Thymus (tissue), 11 donors: ENCODE measurements around the gene FUT6. TPM values are rescaled to one million over a fixed set of nuclear protein-coding genes. Genes with fewer than 3 reads are reported as not detected.

Experiments
- DNase-seq, 9 donors: peaks; one replicate each; pipeline ENCODE4 v3.0.0-alpha.2; 2013; ENCODE audit warnings: low spot score in 9 of 9, low read depth in 6 of 9, missing footprints in 1 of 9
- H3K27ac ChIP-seq, 2 donors: one replicate each; pipeline ENCODE4 v1.5.1; 2013; ENCODE audit warnings: control low read depth in 1 of 2, low read depth in 1 of 2, low read length in 1 of 2, mild to moderate bottlenecking in 1 of 2, moderate library complexity in 1 of 2
- H3K27me3 ChIP-seq, 2 donors: one replicate each; pipeline ENCODE4 v1.5.1; 2013; ENCODE audit warnings: low read length in 1 of 2; ENCODE audit not compliant: control insufficient read depth in 2 of 2, insufficient read depth in 1 of 2
- H3K36me3 ChIP-seq, 2 donors: one replicate each; pipeline ENCODE4 v1.5.1; 2013; ENCODE audit warnings: low read length in 1 of 2, mild to moderate bottlenecking in 1 of 2, moderate library complexity in 1 of 2; ENCODE audit not compliant: control insufficient read depth in 2 of 2, insufficient read depth in 2 of 2
- H3K4me1 ChIP-seq, 2 donors: one replicate each; pipeline ENCODE4 v1.5.1; 2013; ENCODE audit warnings: low read length in 2 of 2; ENCODE audit not compliant: control insufficient read depth in 2 of 2, insufficient read depth in 2 of 2
- H3K4me3 ChIP-seq, 2 donors: one replicate each; pipeline ENCODE4 v1.5.1; 2013; ENCODE audit warnings: low read length in 2 of 2, control low read depth in 1 of 2, mild to moderate bottlenecking in 1 of 2
- H3K9me3 ChIP-seq, 2 donors: one replicate each; pipeline ENCODE4 v1.5.1; 2013; ENCODE audit warnings: low read length in 1 of 2, mild to moderate bottlenecking in 1 of 2; ENCODE audit not compliant: control insufficient read depth in 2 of 2, insufficient read depth in 1 of 2
- WGBS: extraction: QIAGEN DNeasy Blood & Tissue Kit; methylation state at CpG from one replicate; pipeline ENCODE4 v1.1.7; 2013; 5-methylcytosine and 5-hydroxymethylcytosine counted together
- polyA plus RNA-seq: library from polyadenylated mRNA; stranded (reverse); fragments of 200-250 nt; gene quantifications from one replicate; pipeline ENCODE4 v1.2.3, GENCODE V29; 2013
- total RNA-seq: library from RNA; stranded (reverse); fragments of 120-200 nt; gene quantifications from one replicate; pipeline ENCODE4 v1.2.4, GENCODE V29; 2013
- donor health status: healthy.

The FUT6 gene
- total and polyA plus RNA-seq, 2 donors, result under 0.01 to 0.43 TPM

DNA sequence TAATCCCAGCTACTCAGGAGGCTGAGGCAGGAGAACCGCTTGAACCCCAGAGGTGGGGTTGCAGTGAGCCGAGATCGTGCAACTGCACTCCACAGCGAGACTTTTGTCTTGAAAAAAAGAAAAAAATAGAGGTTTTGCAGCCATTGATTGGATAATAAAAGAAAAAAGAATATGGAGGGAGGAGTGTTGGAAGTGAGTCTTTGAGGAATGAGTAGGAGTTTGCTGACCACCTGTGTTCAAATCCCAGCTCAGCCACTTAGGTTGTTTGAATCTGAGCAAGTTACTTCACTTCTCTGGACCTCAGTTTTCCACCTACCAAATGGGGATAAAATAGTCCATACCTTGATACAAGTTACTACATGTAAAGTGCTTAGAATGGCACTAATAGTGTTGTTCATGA is 28.4 kb downstream of the FUT6 start:
- no peak overlapping the region for H3K4me3 ChIP-seq
- 99% methylated on average over 4 of the region's 4 CpGs for WGBS
- no peak for DNase-seq
- H3K27ac ChIP-seq, result no peak overlapping the region
- H3K27me3 ChIP-seq, result peaks cover 4 to 31% of the 10 kb centered on the region in 2 donors
- H3K9me3 ChIP-seq, result peaks cover 0 to 4% of the 10 kb centered on the region in 2 donors
- no peaks in the 10 kb centered on the region for H3K36me3 ChIP-seq
- H3K4me1 ChIP-seq, result no peaks in the 10 kb centered on the region

DNA sequence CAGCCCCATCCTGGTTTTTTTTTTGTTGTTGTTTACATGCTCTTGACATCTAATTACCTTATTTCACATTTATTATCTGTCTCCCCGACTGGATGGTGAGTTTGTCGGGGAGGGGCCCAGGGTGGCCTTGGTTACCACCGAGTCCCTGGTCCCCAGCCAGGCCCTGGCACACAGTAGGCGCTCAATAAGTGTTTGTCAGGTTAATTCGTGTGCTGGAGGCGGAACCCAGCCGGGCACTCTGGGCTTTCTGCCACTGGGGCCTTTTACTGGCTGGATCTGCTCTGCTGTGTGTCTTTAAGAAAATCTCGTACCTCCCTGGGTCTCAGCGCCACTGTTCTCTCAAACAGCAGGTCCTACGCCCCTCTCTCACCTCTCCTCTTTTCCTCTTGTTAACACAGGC is 30.0 kb downstream of the FUT6 start:
- 95% methylated on average over 10 of the region's 10 CpGs for WGBS
- Histone ChIP-seq H3K9me3 (peaks cover 0 to 11% of the 10 kb centered on the region in 2 donors), H3K36me3 (no peaks in the 10 kb centered on the region), H3K4me3 (no peak overlapping the region), H3K4me1 (peaks cover under 1 to 9% of the 10 kb centered on the region in 2 donors), H3K27me3 (peaks cover 21 to 39% of the 10 kb centered on the region in 2 donors), H3K27ac (no peak overlapping the region)
- DNase-seq, result no peak

DNA sequence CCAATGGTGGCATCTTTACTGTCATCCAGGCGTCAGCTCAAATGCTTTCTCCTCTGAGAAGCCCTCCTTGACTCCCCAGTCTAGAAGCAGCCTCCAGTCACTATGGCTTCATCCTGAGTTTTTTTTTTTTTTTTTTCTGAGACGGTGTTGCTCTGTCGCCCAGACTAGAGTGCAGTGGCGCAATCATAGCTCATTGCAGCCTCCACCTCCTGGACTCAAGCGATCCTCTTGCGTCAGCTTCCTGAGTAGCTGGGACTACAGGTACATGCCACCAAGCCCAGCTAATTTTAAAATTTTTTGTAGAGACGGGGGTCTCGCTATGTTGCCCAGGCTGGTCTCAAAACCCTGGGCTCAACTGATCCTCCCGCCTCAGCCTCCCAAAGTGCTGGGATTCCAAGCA is 30.4 kb downstream of the FUT6 start:
- Histone ChIP-seq H3K27me3 (peaks cover 25 to 40% of the 10 kb centered on the region in 2 donors), H3K36me3 (no peaks in the 10 kb centered on the region), H3K27ac (no peak overlapping the region), H3K4me3 (no peak overlapping the region), H3K4me1 (peaks cover 5 to 13% of the 10 kb centered on the region in 2 donors), H3K9me3 (peaks cover 0 to 12% of the 10 kb centered on the region in 2 donors)
- WGBS, result 95% methylated on average over 9 of the region's 9 CpGs
- DNase-seq, result no peak

DNA sequence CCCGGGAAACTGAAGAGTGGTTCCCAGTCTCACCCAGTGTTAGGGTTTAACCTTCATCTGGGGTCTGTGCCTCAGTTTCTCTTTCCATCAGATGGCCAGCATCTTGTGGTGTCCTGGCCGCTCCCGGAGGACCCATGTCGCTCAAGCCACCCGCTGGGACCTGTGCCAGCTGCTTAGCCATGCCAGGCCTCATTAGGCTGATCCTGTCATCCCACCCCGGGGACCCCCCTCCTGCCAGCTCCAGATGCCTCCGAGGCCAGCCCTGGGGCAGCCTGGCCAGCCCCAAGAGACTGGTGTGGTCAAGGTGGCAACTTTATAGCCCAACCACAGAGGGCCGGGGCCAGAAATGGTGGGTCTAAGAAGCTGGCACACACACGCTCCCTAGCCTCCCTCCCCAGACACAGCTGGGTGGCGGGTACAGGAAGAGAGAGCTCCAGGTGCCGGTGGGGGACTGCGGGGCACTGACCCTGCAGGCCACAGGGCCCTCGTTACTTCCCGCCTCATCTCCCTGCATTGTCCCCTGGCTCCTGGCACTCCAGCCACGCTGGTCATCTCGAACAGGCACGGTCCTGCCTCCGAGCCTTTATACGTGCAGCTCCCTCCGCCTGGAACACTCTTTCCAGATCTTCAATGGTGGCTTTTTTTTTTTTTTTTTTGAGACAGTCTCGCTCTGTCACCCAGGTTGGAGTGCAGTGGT is 31.2 kb downstream of the FUT6 start:
- peaks cover 0 to 12% of the 10 kb centered on the region in 2 donors for H3K9me3 ChIP-seq
- H3K36me3 ChIP-seq, result no peaks in the 10 kb centered on the region
- peaks cover 30 to 47% of the 10 kb centered on the region in 2 donors for H3K27me3 ChIP-seq
- H3K4me3 ChIP-seq, result no peak overlapping the region
- H3K4me1 ChIP-seq, result peaks cover 13 to 21% of the 10 kb centered on the region in 2 donors
- 76% methylated on average over 21 of the region's 21 CpGs for WGBS
- DNase-seq, result no peak
- H3K27ac ChIP-seq, result no peak overlapping the region

DNA sequence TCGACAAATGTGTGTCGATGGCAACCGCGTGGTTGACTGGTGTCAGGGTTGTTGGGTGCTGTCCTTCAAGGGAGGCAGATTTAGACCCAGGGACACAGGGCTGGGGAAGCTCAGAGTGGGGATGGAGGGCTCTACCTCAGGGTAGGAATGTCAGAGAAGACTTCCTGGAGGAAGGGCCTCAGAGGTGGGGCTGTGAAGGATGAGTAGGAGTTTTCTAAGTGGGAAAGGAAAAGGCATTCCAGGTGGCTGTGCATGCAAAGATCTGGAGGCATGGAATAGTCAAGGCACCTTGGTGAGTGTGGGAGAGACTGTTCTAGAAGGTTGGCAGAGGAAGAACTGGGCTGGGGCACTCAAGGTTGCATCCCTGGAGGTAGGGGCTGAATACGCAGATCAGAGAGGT is 32.6 kb downstream of the FUT6 start:
- Histone ChIP-seq H3K27me3 (peaks cover 30 to 58% of the 10 kb centered on the region in 2 donors), H3K27ac (no peak overlapping the region), H3K36me3 (no peaks in the 10 kb centered on the region), H3K9me3 (peaks cover 0 to 12% of the 10 kb centered on the region in 2 donors), H3K4me3 (no peak overlapping the region), H3K4me1 (peaks cover 13 to 27% of the 10 kb centered on the region in 2 donors)
- WGBS, result 95% methylated on average over 5 of the region's 5 CpGs
- no peak for DNase-seq

DNA sequence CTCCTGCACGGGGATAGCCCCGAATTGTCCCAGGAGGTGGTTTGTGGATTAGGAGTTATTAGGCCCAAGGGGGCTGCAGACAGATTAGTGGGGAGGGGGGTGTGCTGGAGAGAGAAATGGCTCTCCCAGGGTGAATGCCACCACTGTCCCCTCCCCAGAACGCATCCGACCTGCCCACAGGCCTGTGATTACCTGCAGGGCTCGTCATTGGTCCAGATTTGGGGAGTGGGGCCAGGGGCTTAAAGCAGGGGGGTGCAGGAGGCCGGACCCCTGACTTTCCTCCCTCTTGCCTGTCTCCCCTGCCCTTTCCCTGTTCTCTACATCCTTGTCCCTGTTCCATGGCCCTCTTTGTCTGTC is 33.4 kb downstream of the FUT6 start:
- Histone ChIP-seq H3K27ac (no peak overlapping the region), H3K36me3 (no peaks in the 10 kb centered on the region), H3K4me1 (peaks cover 13 to 27% of the 10 kb centered on the region in 2 donors), H3K27me3 (peaks cover 30 to 66% of the 10 kb centered on the region in 2 donors), H3K4me3 (no peak overlapping the region), H3K9me3 (peaks cover 0 to 12% of the 10 kb centered on the region in 2 donors)
- 48% methylated on average over 6 of the region's 6 CpGs for WGBS
- DNase-seq, result no peak

DNA sequence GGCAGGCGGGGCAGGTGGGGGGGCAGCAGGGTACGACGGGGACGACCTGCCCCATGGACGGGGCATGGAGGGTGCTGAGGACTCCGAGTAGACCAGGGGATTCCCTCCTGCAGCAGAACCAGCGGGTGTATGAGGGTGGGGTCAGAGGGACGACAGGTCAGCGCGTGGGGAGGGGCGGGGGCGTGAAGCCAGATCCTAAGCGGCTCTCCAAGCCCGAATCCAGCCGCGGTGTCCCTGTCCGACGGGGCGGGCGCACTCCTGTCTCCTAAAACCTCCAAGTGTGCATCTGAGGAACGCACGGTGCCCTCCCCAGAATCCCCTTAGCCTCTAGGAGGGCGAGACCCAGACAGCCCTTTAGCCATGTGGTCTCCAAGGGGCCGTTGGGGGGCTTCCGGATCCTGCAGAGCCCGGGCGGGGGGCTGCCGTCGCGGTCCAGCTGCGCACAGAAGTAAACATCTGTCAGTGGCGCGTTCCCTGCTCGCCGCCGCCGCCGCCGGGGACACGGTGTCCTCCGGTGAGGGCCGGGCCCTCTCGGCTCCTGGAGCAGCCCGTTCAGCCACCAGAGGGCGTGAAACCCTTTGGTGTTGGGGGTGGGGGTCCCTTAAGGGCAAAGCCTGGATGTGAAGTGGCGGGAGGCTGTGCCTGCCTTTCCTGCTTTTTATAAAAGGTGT is 33.9 kb downstream of the FUT6 start:
- H3K4me3 ChIP-seq, result peak overlapping the region in 1 of 2 donors; percentile 45
- H3K27me3 ChIP-seq, result peaks cover 30 to 71% of the 10 kb centered on the region in 2 donors
- 4% methylated on average over 46 of the region's 46 CpGs for WGBS
- no peak overlapping the region for H3K27ac ChIP-seq
- DNase-seq, result peak in 2 of 9 donors; percentile 61 to 75
- H3K9me3 ChIP-seq, result peaks cover 0 to 12% of the 10 kb centered on the region in 2 donors
- no peaks in the 10 kb centered on the region for H3K36me3 ChIP-seq
- peaks cover 13 to 27% of the 10 kb centered on the region in 2 donors for H3K4me1 ChIP-seq

DNA sequence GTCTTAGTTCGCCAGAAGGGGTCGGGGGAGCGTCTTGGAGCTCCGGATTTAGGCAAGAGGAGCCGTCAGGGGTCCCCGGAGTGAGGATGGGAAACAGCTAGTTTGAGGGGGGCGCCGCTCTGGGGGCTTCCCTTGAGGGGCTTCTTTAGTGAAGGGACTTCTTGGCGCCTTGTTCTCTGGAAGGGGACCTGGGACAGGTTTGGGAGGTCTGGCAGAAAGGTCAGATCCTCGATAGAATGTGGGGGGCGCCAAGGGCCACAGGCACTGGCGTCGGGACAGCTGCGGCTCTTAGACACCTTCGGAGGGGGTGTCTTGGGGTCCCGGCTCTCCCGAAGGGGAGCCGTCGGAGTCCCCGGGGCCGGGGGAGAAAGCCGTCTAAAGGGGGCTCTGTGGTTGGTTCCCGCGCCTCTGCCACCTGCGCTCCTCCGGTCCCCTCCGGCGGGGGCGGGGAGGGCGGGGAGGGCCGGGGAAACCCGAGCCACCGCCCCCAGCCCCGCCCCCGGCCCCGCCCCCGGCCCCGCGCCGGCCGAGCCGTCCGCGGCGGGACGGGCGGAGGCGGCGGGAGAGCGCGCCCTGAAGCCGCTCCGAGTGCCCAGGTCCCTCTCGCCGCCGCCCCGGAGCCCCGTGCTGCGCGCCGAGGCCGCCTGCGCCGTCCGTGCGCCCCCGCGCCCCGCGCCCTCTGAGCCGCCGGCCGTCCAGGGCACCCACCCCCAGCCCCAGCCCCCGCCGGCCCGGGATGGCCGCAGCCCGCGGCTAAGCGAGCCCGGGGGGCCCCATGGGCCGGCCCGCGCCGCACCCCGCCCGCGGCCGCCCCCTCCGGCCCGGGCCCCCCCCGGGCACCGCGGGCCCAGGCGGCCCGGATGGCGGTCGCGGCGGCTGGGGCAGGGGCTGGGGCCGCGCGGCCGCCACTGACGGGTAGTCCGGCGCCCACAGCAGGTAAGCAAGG is 34.7 kb downstream of the FUT6 start, which contains the start of gene NRTN:
Gene NRTN (plus strand): TSS at position 552 of the 946 bp plus-strand sequence. CDS start 19,099 bp downstream, outside the sequence.
- peak in 2 of 9 donors; percentile 44 to 69 for DNase-seq
- Histone ChIP-seq H3K27me3 (peaks cover 30 to 79% of the 10 kb centered on the region in 2 donors), H3K9me3 (peaks cover 0 to 12% of the 10 kb centered on the region in 2 donors), H3K4me1 (peaks cover 13 to 27% of the 10 kb centered on the region in 2 donors), H3K36me3 (no peaks in the 10 kb centered on the region), H3K27ac (no peak within 1 kb of the TSS), H3K4me3 (peak within 1 kb of the TSS in 1 of 2 donors; percentile 45)
- 3% methylated on average over 104 of the region's 107 CpGs for WGBS
